ENCODE results near the gene S100A7A. TPM values are rescaled to one million over a fixed set of nuclear protein-coding genes. Genes with fewer than 3 reads are reported as not detected.
"Not testable (repeated sequence)": the region's sequence is repeated elsewhere in the genome, so short reads cannot be mapped to it uniquely, and the experiment has no call there.

The S100A7A gene
- total RNA-seq, 1 donor from 2014 or later = not detected

DNA sequence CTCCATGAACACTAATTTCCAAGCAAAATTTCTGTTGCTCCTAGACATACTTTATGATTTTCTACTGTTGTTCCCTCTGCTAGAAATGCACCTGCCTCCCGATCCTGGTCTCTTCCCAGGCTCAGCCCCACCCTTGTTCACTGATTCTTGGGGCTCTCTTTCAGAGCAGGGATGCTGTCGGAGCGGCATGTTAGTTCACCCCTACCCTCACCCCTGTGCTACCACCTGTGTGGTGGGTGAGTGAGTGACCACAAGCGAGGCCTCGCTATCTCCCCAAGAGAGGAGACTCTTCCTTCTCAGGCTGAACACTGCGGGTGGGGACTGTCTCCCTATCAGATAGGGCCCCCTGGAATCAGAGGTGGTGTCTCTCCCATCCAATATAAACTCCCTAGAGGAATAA is 20.5 kb upstream of the S100A7A start:
- DNase-seq = no peak

DNA sequence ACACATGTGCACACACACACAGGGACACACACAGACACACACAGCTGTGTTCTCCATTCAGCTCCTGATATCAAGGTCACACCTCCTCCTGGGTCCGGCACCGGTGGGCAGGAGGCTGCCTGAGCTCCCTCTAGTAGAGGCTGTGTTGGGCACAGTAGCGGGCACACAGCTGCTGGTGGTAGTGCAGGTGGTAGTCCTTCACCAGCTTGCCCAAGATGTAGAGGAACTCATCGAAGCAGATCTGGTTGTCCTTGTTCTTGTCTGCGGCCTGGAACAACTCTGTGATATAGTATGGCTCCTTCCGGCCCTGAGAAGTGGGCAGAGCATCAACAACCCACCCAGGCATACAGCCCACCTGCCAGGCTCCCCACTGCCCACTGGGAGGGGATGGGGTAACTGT is 19.9 kb upstream of the S100A7A start:
- no peak for DNase-seq

DNA sequence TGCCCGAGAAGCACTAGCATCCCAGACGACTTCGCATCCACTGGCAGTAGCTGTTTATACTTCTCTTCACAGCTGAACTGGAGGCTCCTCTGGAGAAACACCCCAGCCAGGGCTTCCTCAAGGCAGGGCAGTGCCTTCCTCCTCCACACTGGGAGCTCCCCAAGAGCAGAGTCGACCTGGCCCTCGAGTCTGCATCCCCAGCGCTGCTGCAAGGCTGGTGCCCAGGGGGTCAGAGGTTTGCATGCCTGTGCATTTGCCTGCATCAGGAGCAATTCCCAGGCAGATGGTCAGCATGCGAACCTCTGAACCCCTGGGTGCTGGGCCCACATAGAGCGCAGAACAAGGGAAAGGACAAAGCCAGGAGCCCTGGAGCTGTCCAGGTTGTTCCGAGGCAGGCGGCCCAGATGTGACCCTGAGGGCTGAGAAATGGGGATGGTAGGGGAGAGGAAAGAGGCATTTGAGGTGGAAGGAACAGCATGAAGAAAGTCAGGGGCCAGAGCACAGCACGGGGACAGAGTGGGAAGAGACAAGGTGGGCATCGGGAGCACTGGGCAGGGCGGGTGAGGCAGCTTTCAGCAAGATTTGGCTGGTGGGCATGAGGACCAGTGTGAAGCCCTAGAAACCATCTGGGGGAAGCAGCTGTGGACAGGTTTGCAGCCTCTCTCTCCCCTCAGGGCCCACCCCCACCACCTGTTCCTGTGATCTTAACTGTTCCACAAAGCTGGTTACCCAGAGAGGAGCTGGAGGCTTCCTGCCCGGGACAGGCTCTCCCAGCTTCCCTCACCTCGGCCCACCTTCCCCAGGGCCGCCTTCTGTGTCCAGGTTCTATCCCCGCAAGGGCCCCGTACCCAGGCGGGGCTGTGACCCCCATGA is 19.0 kb upstream of the S100A7A start:
- no peak for DNase-seq

DNA sequence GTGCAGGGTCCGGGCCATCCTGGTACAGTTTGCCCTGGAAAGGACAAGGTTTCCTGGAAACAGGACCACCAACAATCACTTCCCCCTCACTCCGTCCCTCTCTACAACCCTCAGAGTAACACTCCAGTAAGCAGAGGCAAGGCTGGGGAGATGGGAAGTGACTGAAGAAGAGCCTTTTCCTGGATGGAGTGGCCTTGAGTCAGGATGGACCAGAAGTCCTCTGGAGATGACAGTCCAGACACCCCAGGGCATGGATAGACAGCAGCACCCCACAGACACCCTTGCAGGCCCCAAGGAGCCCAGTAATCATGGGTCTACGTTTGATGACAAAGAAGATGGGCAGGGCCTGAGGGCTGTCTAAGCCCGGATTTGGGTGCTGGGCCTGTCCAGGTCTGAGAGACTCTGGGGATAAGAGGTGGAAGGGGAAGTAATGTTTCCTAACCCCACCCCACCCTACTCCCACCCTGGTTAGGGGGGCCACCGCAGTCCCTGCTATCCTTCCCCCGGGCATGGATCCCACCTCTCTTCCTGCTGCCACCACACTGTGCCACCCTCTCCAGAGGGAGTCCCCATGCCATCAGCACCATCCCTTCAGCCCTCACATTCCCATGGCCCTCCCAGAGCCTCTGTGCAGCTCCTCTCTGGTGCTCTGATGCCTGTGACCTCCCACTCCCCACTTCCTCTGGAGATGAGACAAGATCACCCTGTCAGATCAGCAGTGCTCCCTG is 18.2 kb upstream of the S100A7A start:
- no peak for DNase-seq

DNA sequence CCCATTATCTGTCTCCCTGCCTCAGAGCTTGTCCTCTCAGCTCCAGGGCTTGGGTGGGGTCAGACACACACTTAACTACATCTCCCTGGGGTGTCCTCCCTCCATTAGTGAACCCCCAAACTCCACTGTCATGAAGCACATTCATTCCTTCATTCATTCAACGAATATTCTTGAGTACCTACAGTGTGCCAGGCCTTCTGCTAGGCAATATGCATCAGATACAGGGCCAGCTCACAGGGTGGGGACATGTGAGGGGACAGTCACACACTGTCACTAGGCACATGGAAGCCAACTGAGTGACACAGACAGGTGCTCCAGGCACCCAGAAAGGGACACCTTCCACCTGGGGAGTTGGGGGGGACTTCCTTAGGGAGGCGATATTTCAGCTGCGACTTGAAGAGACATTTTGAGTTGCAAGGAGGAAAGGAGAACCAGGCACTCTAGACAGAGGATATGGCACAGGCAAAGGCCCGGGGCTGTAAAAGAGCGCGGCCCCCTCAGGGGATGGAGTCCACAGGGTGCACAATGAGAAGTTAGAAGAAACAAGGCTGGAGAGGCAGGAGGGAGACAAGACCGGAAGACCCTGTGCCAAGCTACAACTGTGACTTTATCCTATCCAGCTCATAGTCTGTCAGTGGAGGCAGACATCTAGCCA is 16.8 kb upstream of the S100A7A start:
- no peak for DNase-seq

DNA sequence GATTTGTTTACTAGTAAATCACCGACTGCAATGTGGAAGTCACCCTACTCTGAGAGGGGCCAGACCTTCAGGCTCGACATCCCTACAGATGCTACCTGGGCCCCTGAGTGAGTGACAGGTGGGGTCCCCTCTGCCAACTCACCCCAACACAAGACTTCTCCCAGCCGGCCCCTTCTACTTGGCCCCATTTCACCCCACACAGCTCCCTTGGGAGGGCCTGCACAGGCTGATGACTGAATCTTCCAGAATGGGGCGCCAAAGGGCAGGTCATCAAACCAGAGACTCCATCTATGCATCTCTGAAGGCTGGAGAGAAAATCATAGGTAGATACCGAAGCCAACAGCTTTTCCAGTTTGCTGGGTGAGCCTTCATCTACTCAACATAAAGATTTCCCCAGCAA is 16.1 kb upstream of the S100A7A start:
- DNase-seq = no peak

DNA sequence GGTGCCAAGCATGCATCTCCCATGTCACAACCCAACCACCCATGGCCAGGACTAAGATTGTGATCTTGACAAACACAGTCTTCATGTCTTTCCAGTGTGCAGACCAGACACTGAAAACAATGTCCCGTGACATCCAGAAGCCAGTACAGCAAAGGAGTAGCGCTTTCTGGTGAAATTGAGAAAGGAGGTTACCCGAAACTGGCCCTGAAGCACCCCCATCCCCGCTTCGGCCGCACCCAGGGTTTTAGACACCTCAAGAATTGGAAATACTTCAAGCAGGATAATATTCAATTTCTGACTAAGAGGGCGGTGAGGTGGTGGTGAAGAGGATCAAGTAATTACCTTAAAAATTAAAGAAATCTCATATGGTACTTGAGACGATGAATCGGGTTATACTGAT is 14.9 kb upstream of the S100A7A start:
- DNase-seq = no peak

DNA sequence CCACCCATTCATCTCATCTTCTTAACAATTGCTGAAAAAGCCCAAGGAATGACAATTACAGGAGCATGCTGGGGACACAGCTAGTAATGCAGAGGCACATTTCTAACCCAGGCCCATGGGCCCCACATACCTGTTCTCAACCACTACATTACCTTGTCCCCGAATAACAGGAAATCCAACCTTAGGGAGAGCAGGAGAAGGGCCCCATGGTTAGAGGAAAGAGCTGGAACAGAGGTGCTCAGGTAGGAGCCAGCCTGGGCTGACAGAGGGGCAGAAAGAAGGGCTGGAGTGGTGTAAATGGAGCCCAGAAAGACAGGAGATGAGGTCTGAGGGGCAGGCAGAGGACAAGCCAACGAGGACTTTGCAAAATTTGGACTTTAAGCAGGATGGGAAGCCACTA is 14.1 kb upstream of the S100A7A start:
- no peak for DNase-seq

DNA sequence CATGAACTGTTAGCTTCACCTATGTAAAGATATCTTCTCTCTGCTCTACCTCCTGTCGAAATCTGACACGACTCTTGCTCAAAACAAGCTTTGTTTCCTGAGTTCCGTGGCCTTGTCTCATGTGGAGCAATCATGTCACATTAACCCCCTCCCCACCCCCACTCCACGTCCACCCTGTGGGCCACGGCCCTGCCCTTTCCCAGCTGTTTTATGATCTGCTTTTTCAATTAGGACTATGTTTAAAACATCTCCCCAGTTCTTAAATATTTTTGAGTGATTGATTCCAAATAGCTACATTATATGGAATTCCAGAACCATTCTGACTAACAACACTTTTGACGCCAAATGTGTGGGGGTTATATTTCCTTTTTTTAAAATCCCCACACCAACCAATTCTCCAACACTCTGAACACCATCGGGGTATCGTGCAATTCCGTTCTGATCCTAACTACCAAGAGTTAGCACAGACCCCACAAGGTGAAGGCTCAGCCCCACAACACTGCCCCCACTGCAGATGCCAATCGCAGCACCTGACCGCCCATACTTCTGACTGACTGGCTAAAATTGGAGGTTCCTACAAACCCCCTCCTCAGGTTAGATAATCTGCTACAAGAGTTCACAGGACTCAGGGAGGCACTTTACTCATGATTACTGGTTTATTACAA is 12.8 kb upstream of the S100A7A start:
- DNase-seq = no peak

DNA sequence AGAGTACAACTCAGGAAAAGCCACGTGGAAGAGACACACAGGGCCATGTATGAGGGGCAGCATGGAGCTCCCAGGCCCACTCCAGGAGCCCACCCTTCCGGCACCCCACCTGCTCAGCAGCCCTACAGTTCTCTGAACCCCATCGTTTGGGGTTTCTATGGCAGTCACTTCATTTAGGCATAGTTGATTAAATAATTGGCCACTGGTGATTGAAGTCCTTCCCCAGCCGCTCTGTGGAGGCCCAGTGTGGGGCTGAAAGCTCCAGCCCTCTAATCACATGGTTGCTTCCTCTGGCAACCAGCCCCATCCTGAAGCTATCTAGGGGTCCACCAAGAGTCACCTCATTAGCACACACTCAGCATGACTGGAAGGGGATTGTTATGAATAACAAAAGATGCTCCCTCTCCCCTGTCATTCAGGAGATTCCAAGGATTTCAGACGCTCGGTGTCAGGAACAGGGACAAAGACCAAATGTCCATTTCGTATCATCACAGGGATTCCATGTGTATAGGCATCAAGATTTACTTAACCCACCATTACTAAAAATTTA is 12.2 kb upstream of the S100A7A start:
- no peak for DNase-seq

DNA sequence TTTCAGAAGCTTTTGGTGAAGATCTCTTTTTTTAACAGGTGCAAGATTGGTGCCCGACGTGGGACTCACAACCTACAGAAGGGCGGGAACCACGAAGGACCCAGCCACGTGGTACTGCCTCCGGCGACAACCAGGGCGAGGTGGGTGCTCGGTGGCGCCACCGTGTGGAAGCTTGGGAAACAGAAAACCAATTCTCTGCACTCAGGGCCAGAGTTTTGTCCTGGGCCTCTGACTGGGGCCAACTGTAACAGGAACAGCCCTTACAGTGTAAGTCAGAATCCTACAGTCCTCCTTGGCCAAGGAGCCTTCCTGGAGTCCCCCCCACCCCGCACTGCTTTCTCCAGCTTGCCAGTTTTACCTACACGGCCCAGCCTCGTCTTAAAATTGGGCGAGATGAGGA is 11.6 kb upstream of the S100A7A start:
- DNase-seq = no peak

DNA sequence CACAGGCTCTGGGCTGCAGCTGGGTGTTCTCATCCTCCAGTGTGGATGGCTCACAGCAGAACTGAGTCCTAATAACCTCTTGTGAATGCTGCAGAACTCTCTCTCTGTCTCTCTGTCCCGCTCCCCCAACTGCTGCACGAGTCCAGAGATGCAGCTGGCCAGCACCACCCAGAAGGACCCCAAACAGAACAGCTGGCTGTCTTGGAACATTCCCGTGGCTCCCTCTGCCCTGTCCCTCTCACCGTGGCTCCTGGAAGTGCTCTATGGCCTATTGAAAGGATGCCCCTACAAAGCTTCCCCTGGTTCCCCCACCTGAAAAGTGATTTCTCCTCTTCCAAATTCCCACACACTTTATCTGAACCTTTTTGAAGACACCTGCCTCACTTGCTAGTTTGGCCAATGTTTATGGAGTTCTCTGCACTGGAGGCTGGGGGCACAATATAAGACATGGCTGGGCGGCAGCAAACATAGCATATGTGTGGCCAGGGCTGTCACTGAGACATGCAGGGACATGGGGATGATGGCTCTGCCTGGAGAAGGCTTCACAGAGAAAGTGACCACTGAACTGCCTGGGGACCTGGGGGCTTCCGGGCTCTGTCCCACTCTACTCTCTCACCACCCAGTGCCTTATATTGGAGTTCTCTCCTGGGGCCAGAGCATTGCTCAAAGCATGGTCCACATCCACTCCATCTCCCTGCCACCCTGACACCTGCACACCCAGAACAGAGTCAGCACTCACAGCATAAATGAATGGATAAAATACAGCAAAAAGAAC is 10.3 kb upstream of the S100A7A start:
- DNase-seq = not testable (repeated sequence)

DNA sequence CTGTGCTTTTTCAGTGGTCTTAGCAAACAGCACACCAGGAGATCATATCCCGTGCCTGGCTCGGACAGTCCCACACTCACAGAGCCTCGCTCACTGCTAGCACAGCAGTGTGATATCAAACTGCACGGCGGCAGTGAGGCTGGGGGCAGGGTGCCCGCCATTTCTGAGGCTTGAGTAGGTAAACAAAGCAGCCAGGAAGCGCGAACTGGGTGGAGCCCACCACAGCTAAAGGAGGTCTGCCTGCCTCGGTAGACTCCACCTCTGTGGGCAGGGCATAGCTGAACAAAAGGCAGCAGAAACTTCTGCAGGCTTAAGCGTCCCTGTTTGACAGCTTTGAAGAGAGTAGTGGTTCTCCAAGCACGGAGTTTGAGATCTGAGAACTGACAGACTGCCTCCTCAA is 9.0 kb upstream of the S100A7A start:
- not testable (repeated sequence) for DNase-seq

DNA sequence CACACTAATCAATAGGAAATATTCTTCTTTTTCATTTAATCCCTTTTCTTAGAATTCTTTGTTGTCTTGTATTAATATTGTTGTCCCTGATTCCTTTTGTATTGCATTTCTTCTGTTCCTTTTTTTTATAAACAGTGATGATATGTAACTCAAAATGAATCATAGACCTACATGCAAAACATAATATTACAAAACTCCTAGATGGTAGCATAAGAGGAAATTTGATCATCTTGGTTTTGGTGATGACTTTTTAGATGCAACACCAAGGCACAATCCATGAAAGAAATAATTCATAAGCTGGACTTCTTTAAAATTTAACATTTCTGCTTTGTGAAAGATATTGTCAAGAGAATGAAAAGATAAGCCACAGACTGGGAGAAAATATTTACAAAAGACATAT is 2.4 kb upstream of the S100A7A start:
- not testable (repeated sequence) for DNase-seq

DNA sequence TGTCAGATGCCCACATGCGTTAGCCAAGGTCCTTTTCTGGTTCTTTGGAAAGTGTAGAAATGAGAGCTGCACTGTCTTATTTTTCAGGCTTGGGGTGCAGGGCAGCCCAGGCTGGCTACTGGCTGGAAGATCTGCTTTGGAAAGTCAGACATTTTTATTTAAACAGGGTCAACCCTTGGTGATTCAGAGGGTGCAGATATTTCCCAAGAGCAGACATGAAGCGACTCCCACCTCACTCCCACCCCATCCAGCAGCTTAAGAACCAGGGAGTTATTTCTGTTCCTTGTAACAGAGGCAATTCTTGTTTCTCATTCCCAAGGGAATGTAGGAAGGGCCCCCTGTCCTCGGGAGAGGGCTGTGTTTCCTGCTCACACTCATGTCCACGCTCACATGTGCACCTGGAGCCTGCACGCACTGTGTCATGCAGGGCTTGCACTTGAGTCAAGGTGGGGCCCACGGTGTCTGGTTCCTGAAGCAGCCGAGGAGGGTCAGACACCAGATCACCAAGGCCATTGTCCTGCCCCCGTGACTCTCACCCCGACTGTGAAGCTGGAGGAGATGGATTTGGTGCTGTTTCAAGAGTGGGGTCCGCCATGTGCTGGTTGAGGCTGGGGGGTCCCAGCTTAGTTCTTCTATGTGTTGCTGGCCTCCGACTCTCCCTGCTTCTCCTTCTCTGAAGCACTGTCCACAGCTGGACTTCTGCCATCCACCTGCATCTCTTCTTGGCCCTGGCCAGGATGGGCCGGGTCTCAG is 992 bp downstream of the S100A7A start:
- no peak for DNase-seq

DNA sequence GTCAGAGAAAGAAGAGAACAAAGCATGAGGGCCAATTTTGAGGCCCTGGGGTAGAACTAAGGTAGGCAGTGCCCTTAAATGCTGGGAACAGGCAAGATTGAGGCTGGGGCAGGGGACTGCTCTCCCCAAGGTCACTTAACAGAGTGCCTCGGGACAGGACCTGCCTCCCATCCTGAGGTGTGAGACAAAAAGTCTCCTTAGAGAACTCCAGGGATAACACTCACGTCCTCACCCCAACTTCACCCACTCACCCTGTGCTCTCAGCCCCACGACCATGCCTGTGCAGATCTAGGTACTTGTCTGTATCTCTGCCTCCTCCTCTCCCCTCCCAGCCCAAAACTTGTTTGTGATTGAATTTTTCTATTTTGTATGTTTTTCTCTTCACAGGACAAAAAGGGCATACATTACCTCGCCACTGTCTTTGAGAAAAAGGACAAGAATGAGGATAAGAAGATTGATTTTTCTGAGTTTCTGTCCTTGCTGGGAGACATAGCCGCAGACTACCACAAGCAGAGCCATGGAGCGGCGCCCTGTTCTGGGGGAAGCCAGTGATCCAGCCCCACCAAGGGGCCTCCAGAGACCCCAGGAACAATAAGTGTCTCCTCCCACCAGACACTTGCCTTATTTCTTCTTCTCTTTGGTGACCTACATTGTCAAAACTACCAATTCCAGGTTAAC is 2.6 kb downstream of the S100A7A start:
- not testable (repeated sequence) for DNase-seq

DNA sequence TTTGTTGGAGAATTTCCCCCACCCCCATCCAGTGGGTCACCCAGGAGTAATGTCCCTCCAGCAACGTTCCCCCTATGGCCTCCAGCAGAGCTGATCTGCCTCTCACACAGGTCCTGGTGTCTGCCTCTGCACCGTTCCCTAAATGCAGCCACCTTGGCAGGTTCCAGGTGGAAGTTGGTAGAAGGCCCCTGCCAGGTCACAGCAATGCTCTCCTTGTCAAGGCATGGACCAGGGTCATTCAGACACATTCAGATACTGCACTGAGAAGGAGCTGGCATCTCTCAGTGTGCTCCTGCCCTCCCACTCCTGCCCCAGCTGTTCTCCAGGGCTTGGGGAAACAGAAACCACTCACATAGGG is 3.1 kb downstream of the S100A7A start:
- not testable (repeated sequence) for DNase-seq

DNA sequence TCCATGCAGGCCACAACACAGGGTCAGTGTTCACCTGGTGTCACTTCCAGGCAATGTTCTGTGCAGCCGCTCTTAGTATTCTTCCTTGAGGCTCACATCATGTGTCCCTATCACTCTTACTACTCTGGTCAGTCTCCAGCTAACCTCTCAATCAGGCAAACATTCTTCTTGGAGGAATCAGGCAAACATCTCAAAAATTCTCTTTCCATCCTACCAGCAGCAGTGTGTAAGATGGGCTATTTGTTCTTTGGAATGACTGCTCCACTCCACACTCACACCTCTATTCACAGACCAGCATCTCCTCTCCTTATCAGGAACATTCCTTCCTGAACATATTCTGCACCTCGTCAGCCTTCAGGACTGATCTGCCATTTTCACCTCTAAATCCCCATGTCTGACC is 4.0 kb downstream of the S100A7A start:
- no peak for DNase-seq

DNA sequence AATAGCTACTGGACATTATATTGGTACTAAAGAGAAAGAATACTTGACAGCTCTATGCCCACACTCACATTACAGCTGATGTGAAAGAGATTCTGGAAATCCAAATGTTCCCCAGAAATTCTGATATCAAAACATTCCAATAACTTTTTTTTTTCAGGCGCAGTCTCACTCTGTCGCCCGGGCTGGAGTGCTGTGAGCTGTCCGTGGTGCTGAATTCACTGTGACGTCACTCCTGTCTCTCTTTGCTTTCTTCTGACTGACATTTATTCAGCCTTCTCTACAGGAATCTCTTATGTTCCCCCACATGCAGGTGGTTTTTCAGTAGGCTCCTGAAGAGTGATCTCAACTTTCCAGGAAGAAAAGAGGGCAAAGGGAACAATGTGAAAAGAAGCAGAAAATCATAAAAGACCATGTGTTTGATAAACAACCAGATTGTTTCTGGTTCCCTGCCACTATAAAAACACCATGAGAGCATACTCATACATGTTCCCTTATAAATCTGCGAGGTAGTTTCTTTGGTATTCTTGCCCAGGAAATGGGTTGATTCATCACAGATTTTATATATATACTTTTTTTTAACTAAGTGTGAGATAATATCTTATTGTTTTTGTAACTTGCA is 6.2 kb downstream of the S100A7A start:
- no peak for DNase-seq

DNA sequence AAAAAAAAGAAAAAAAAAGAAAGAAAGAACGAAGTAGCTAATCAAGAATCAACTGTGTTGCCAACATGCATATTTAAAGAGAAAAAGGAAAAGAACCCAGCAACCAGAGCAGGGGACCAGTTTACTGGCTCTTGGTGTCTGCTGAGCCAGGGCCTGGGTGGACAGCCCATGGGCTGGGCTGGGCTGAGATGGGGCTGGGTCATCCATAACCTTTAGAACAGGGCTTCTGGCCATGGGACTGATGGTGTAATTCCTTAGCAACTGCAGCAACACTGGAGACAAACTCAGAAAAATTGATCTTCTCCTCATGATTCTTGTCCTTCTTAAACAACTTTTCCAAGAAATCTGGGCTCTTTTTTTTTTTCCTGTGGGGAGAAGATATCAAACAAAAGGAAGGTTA is 10.5 kb downstream of the S100A7A start:
- DNase-seq = no peak

Measured in occipital lobe (tissue), 2 donors.